A673 (cell line): ENCODE data around the gene TMEM17.

Experiments
- CTCF ChIP-seq: fragments of 300-800, 200-600 bp; sonication (generic); conservative IDR thresholded peaks from 2 replicates; pipeline ENCODE4 v1.5.1; 2017; ENCODE audit warnings: low read depth, mild to moderate bottlenecking, antibody characterized with exemption, low read length, moderate library complexity, mixed read lengths
- EZH2 ChIP-seq: fragments of 200-600 bp; sonication (generic); IDR thresholded peaks from 2 replicates; pipeline ENCODE4 v1.6.1; 2017; ENCODE audit warnings: borderline replicate concordance, low read depth, mild to moderate bottlenecking, mixed read lengths, antibody characterized with exemption, low read length; ENCODE audit not compliant: poor library complexity, severe bottlenecking

DNA sequence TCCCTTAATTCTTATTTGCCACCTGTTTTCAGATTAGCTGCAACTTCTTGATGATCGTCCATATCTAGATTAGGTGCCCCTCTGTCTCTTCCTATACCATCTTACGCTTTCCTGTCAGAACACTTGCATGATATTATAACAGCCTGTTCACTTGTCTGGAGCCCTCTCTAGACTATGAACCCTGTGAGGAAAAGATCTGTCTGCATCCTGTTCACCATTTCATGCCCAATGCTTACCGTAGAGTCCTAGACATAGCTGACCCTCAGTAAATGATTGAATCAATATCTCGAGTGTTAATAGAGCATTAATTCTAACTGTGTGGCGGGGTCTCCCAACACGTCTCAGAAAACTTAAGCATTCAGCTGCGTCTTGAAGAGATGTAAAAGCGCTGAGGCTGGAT, 31.8 kb upstream of the TMEM17 start:
- no peak for TF ChIP-seq CTCF
- no peak for TF ChIP-seq EZH2
